HL-60/S4 treated with retinoic acid at 250 ng/mL for 4 days and 3 days (cell line): Measurements from ENCODE around the gene BFSP1.

Experiments used
- in situ Hi-C: fragments of 300-500 bp; cut with MboI; formaldehyde crosslinking; loops from 2 replicates; pipeline ENCODE4 v1.7.0; 2022; ENCODE audit warnings: low sequenced_read_pairs

BFSP1 gene

GRCh38 chr20:17530716-17531664 lies at the start of gene BFSP1:
TSS of gene BFSP1 (minus strand) at chr20:17531379. CDS start at chr20:17531329, 50 bp downstream.
- in situ Hi-C loops: loop anchor here (25.0 kb wide), 1 partner anchor 381 kb away; no protein-coding TSS in a partner anchor

- in situ Hi-C loops: no loop called here
These were observed 49.7 kb upstream of the BFSP1 start for GRCh38 chr20:17580895-17581294.

- in situ Hi-C loops: no loop called here
These were observed 48.3 kb upstream of the BFSP1 start for GRCh38 chr20:17579369-17580039.

GRCh38 chr20:17576215-17576614 lies 45.0 kb upstream of the BFSP1 start:
- in situ Hi-C loops: no loop called here

GRCh38 chr20:17573463-17573862 lies 42.3 kb upstream of the BFSP1 start:
- in situ Hi-C loops: no loop called here

GRCh38 chr20:17572034-17572638 lies 41.0 kb upstream of the BFSP1 start:
- in situ Hi-C loops: no loop called here

GRCh38 chr20:17571153-17571527 lies 40.0 kb upstream of the BFSP1 start:
- in situ Hi-C loops: no loop called here

- in situ Hi-C loops: no loop called here
These were observed 39.4 kb upstream of the BFSP1 start for GRCh38 chr20:17570347-17571152.

- in situ Hi-C loops: no loop called here
These were observed 38.6 kb upstream of the BFSP1 start, which contains the start of gene DSTN for GRCh38 chr20:17569616-17570346. TSS of gene DSTN (plus strand) at chr20:17570075. CDS start at chr20:17570209, 134 bp downstream.

GRCh38 chr20:17568972-17569521 lies 37.9 kb upstream of the BFSP1 start:
- in situ Hi-C loops: no loop called here

GRCh38 chr20:17568045-17568788 lies 37.0 kb upstream of the BFSP1 start:
- in situ Hi-C loops: no loop called here

GRCh38 chr20:17566345-17566744 lies 35.2 kb upstream of the BFSP1 start:
- in situ Hi-C loops: no loop called here

GRCh38 chr20:17565169-17565845 lies 34.1 kb upstream of the BFSP1 start:
- in situ Hi-C loops: no loop called here

GRCh38 chr20:17562804-17563305 lies 31.7 kb upstream of the BFSP1 start:
- in situ Hi-C loops: no loop called here

- in situ Hi-C loops: no loop called here
These were observed 29.3 kb upstream of the BFSP1 start for GRCh38 chr20:17560344-17561074.

- in situ Hi-C loops: no loop called here
These were observed 28.2 kb upstream of the BFSP1 start for GRCh38 chr20:17559338-17559737.

GRCh38 chr20:17558941-17559304 lies 27.7 kb upstream of the BFSP1 start:
- in situ Hi-C loops: no loop called here
